ENCODE data around the gene LAMB1. TPM values are rescaled to one million over a fixed set of nuclear protein-coding genes. Genes with fewer than 3 reads are reported as not detected.

LAMB1 gene
- total RNA-seq, 1 experiment from 2014 or later: 32.0 TPM

- no peak for TF ChIP-seq POLR2A (IDR thresholded peaks at IDR 0.05; ENCODE audit: borderline replicate concordance, extremely low read depth, insufficient read depth, insufficient read length)
- no peak for TF ChIP-seq EZH2phosphoT487 (IDR thresholded peaks at IDR 0.05; ENCODE audit: borderline replicate concordance)
Measured at GRCh38 chr7:107907790-107908189, 95.2 kb downstream of the LAMB1 start (continued).

- BruUV-seq (replicated peaks): no TSS peak
- Histone ChIP-seq H3K79me2 (ENCODE audit: insufficient read depth, low read length) (peaks cover 49% of the 10 kb centered on the region), H3K36me3 (ENCODE audit: control insufficient read depth in 1 of 2, insufficient read depth in 2 of 2, low read length in 2 of 2) (peaks cover 21 to 36% of the 10 kb centered on the region in 2 experiments), H3K9me2 (ENCODE audit: insufficient read depth) (no peaks in the 10 kb centered on the region), H3K9ac (ENCODE audit: low read length) (no peak overlapping the region), H3K4me3 (replicated peaks in 1 of 2; ENCODE audit: low read depth in 1 of 2, low read length in 2 of 2) (no peak overlapping the region), H3K4me2 (ENCODE audit: low read length) (no peak overlapping the region), H4K20me1 (ENCODE audit: insufficient read depth) (peaks cover 11% of the 10 kb centered on the region; the same call in 1 of the 2 replicates), H2AFZ (ENCODE audit: low read depth, low read length, poor library complexity, severe bottlenecking) (no peak overlapping the region), H3K4me1 (ENCODE audit: control insufficient read depth in 1 of 2, insufficient read depth in 2 of 2, low read length in 2 of 2) (no peaks in the 10 kb centered on the region), H3K9me3 (ENCODE audit: control insufficient read depth in 1 of 2, insufficient read depth in 1 of 2, low read depth in 1 of 2, low read length in 2 of 2) (no peaks in the 10 kb centered on the region), H3K27ac (ENCODE audit: low read depth, low read length) (no peak overlapping the region), H3K27me3 (ENCODE audit: insufficient read depth, low read length) (no peaks in the 10 kb centered on the region)
- no peak for TF ChIP-seq ATF3 (IDR thresholded peaks at IDR 0.05)
- TF ChIP-seq FOSL1 (IDR thresholded peaks at IDR 0.05; ENCODE audit: low read depth): no peak
- no peak for TF ChIP-seq SP1 (IDR thresholded peaks at IDR 0.05; ENCODE audit: low read depth)
- TF ChIP-seq CEBPB (IDR thresholded peaks at IDR 0.05; ENCODE audit: low read depth): no peak
- no peak for TF ChIP-seq MAX (IDR thresholded peaks at IDR 0.05)
- no peak for TF ChIP-seq ZBTB33 (IDR thresholded peaks at IDR 0.05; ENCODE audit: extremely low read depth, insufficient replicate concordance, low read length)
- ChIA-PET RAD21 (ENCODE audit: low non-redundant PET in 1 of 2, low total read pairs in 2 of 2, uncharacterized antibody in 2 of 2, unreplicated experiment in 2 of 2) (no interaction called here), CTCF (no interaction called here), POLR2A (no interaction called here)
- ATAC-seq (no peak), DNase-seq (ENCODE audit: low read depth, low spot score) (no peak)
- intact Hi-C loops (cut with micrococcal nuclease): no loop called here
Measured at GRCh38 chr7:107902381-107902780, 100.6 kb downstream of the LAMB1 start.

All from HCT116 (cell line).